ENCODE data around the gene PNPLA4.

PNPLA4 gene, protein sequence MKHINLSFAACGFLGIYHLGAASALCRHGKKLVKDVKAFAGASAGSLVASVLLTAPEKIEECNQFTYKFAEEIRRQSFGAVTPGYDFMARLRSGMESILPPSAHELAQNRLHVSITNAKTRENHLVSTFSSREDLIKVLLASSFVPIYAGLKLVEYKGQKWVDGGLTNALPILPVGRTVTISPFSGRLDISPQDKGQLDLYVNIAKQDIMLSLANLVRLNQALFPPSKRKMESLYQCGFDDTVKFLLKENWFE

DNA sequence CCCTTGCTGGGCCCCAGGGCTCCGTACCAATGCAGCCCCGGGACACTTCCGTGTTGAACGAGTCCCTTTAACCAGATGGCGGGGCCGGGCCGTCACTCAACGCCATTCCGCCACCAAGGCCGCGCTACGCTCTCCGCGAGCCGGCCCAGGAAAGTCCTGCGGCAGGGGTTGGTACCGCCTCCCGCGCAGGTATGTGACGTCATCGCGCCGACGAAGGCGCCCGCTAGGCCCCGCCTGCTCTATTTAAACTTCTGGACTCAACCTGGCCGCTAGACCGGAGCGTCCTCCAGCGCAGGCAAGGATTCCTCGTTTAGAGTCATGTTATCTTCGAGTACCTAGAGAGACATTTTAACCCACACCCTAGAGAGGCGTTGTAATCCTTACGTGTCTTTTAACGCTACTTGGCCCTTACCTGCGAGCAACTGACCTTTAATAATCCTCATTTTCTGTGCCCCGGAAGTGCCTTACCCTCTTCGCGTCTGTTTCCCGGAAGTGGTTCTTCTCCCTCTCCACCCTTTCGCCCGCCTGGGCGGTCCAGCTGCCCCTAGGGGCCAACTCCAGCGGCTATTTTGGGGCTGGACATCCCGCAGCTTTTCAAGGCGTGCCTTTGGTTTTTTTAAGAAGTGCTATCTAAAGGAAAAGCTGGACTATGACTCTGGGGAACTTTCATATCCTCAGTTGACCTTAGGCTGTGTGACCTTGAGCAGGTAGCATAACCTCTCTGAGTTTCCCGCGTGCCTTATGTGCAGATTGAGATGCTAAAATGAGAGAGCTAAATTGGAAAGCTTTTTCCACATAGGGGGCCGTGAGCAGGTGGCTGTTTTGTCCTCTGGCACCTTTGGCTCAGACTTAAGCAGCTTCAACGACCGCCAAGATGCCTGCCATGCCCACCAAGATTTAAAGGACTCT is at the start of gene PNPLA4:
Gene PNPLA4, minus strand, starts transcription at position 155 of the 909 bp plus-strand sequence. CDS start 1,294 bp downstream, outside the sequence.
- DNase-seq = peak; percentile 84 to 90

DNA sequence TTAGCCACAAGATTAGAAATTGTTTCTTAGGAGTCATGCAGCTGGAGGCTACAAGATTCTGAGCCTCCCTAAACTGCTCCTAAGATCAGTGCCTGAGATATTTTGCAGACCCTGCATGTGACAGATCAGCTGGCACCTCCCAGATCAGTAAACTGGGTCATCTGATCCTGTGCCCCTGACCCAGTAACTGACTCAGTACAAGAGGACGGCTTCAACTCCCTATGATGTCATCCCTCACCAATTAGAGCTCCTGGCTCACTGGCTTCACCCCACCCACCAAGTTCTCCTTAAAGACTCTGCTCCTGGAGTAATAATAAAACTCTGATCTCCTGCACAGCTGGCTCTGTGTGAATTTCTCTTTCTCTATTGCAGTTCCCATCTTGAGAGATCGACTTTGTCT is 45.4 kb upstream of the PNPLA4 start:
- DNase-seq = no peak

DNA sequence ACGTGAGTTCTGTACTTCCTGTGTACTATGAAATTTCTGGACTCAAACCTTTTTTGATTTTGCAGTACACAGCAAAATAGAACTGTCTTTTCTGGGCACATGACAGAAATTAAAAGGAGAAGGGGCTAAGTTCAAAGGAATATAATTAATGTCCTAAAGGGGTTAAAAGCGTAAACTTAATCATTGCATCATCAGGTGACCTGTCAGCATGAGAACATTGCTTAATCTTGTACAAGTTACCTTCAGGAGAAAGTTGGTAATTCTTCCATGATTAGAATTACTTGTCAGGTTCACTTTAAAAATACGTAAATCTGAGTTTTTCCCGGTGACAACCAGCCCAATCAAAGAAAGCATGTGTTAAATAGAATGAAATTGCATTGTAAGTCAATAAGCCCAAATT is 43.2 kb upstream of the PNPLA4 start:
- no peak for DNase-seq

DNA sequence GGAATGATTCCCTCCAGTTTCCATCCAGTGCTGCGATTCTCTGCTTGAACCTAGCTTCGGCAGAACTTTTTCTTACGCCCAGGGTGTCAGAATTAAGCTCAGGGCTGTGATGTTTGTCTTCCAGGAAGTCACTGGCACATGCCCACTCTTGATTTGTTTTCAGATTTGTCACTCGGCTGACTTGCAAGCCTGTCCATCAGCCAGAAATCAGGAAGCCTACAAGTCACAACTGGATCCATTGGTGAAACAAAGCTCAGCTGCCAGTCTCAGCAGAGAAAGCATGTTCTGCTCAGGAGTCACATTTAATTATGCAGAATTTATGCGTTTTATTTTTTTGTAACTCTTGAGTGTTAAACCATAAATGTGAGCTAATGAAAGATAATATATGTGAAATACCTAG is 38.2 kb upstream of the PNPLA4 start:
- peak in 1 of 2 experiments; percentile 0 for DNase-seq

DNA sequence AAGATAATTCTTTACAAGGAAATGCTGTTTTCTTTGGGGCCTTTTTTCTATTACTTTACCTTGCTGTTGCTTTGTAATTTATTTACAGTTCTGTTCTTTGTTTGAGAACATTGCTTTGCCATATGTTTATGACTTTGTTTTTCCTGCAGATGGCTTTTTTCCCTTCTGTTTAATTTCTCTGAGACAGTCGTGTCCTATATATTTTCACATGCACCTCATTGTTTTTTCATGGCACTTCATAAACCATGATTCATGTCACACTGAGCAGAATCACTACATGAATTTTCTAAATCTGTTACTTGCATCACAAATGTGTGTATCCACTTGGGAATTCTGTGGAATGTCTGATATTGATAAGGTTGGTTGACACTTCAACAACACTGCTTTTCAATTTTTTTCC is 33.0 kb upstream of the PNPLA4 start:
- DNase-seq = no peak

DNA sequence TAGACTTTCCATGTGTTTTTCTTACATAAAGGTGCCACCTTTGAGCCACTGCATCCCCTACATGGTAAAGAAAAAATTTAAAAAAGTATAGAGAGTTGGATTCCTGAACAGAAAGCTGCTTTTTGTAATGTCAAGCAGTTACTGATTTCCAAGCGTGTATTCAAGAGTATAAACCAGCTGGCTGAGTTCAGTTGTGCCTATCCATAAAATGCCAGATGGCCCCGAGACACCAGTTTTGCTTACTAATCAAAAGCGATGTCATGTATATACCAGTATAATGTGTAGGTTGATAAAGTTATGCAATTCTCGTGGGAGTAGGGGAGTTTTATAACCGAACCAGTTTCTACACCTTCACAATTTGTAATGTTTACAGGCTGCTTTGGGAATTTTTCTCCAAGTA is 26.2 kb upstream of the PNPLA4 start:
- DNase-seq = no peak

DNA sequence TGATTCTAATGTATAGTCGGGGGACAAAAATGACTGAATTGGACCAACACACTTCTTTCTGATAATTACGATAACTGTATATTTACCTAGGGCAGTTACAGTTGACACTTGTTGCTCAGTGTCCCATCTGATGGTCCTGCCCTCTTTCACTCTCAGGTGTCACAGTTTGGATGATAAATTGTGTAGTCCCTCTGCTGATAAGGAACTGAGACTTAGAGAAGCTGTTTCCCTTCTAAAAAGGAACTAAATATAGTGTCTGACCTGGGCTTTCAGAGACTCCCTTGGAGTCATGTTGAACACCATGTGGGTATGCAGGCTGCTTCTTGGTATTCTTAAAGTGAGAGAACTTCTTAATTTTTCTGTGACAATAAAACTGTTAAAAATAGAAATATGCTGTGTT is 23.7 kb upstream of the PNPLA4 start:
- DNase-seq = no peak

DNA sequence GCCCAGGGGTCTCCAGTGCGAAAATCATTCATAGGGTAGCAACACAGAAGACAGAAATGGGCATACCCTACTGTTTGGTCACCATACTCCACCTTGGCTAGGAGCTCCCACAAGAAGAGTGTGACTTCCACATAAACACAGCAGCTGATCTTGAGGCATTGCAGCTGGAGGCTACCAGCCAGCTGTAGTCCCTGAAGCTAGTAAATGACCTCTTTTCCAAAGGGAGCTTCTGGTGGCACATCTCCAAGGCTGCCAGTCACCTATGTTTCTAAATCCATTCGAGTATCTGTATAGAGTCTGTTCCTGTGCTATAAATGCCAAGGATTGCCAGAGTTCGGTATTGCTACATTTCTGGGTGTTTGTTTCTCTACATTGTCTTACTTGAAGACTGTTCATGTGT is 21.3 kb upstream of the PNPLA4 start:
- DNase-seq = no peak

DNA sequence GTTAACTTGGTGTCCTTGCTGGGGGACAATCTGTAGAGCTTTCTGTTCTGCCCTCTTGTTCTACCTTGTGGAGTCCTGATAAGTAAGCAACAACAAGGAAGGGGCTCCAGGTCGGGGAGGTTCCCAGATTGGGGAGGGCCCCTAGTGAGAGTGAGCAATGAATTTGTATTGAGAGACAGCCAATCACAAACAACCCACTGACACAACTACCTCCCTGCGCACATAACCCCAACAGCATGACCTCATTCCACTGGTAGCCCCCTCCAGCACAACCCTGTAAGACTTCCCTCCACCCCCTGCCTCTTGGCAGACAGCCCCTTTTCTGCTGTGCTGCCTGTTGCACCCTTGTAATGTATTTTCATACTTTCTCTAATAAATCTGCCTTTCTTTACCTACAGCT is 19.7 kb upstream of the PNPLA4 start:
- no peak for DNase-seq

DNA sequence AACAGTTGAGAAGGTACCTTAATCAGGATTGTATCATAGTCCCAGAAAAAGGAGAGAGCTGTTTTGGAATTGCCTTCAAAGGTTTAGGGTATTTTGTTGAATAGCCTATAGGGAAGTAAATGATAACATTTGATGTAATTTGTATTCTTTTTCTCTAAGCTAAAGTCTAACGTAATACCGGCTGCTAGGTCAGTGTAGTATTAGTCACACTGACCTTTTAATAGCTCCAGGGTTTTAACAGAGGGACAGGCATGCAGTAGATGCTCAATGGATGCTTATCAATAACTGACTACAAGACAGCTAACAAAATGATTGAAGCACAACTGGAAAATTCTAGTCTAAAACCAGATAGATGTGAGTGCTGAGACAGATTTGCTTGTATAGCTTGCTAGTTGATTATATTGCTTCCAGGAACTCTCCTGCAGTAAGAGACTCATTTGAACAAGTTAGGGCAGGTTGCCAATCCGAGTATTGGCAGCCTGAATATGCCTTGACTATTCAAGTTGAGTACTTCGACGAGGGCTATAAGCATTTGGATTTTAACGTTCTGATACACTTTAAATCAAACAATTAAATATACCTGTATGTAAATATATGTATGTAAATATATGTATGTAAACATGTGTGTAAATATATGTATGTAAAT is 16.5 kb upstream of the PNPLA4 start:
- no peak for DNase-seq

DNA sequence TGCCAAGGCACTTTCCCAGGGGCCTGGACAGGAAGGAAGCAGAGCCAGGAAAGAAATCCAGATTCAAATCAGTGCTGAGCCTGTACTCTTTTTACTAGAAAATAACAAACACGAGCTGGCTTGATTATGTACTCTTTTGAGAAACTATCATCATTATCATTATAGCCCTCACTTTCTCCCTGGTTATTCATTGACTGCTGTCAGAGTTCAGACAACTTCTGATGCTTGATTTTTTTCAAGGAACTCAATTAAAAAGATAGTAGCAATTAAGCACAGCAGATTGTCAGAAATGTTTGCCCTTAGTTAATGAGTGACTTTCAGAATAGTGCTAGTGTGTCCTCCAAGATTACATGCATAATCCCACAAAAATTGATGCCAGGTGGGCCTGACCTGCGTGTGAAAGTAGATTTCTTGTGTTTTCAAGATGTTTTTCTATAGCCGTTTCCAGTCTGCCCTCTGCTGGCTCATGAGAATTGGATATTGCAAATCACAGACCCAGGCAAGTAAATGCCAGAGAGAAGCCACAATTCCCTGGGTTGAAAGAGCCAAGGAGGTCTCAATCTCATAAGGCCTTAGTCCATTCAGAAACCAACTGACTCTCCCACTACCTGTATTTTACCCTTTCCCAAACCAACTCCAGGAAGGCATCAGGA is 14.3 kb upstream of the PNPLA4 start:
- DNase-seq = peak; percentile 15 to 21

DNA sequence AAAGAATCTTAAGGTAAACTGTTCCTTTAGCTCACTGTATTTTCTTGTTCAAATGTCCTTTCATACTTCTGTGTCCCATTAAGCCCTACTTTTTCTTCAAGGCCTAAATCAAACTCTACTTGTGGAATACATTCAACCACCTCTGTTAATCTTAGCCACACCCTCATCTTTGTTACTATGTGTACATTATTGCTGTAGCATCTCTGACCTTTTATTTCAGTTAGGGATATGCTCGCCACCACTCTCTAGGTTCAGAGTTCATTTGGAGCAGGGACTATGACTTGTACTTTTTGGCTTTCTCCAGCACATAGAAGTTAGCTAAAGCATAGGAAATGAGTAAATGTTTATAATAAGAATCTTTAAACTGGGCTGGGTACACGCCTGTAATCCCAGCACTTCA is 6.8 kb upstream of the PNPLA4 start:
- DNase-seq = no peak

DNA sequence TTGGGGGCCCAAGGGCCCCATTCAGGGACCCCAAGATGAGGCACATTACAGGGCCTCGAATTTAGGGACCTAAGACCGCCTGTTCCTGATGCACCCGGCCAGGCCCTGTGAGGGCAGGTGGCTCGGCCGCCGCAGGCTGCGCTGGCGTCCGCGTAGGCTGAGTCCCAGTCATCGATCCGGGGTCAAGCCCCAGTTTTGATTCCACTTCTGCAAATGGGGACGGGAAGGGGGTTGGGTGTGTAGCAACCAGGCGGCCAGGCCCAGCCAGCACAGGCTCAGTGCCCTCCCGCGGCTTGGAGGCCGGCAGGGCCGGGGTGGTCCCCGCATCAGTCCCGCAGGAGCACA is 327 bp downstream of the PNPLA4 start:
- no peak for DNase-seq

DNA sequence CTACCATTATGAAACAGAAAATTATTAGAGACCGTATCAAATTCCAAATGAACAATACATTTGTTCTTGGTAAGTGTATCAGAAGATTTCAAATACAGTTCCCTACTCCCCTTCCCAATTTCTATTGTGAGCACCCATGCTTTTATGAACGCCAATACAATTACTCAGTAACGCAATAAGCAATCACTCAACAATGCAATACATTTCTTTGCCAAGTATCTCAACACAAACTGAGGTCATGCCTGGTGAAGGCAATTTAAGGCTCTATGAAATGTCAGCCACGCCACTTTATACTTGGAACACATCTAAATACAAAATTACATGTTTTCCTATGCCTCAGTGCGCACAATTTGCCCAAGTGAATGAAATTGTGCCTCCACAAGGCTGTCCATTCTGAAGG is 712 bp downstream of the PNPLA4 start:
- peak in 1 of 2 experiments; percentile 27 for DNase-seq

DNA sequence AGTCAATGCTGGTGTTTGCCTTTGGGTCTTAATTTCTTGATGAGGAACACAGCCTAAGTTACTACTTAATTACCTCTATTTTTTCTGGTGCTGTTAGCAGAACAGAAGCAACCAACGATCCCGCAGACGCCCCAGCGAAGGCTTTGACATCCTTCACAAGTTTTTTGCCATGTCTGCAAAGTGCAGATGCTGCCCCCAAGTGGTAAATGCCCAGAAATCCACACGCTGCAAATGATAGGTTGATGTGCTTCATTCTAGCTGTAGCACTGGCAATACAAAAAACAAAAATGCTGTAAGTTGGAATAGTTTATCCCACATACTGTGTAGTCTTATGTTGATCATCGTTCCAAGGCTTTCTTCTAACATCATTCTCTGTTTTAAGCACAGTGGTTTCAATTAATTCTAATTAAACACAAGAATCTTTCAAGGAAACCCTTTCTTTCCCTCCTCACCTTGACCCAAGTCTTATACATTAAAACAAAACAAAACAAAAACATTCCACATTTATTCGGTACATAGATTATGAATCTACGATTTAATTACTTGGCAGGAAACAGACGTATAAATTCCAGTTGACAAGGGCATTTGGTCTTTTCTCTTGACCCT is 1.2 kb downstream of the PNPLA4 start:
- peak; percentile 70 to 77 for DNase-seq

DNA sequence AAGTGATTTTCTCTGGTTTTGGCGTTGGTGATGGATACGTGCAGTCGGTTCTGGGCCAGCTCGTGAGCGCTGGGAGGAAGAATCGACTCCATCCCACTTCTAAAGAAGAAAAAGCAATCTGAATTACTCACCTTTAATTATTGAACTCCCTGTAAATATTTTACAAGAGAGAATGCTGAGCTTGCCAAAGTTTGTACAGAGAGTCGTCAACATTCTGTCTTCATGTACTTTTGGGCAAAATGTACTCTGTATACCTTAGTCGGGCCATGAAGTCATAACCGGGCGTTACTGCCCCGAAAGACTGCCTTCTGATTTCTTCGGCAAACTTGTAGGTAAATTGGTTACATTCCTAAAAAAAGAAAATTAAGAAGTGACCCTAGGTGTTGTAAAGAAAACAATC is 5.5 kb downstream of the PNPLA4 start:
- no peak for DNase-seq

DNA sequence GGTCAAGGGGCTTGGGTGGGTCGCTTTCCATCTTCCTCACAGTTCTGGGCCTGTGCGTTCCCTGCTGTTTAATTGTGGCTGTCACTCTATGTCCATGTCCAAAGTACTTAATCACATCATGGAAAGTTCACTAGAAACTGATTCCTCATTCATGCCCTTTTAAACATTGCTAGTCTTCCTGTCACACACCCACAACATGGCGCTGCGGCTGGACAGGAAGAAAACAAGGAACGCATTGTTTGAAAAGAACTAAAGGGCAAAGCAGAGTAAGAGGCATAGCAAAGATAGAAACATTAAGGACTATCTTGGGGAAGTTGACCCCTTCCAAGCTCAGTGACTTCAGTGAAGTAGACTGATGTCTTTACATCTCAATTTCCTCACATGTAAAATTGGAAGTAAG is 18.4 kb downstream of the PNPLA4 start:
- no peak for DNase-seq

DNA sequence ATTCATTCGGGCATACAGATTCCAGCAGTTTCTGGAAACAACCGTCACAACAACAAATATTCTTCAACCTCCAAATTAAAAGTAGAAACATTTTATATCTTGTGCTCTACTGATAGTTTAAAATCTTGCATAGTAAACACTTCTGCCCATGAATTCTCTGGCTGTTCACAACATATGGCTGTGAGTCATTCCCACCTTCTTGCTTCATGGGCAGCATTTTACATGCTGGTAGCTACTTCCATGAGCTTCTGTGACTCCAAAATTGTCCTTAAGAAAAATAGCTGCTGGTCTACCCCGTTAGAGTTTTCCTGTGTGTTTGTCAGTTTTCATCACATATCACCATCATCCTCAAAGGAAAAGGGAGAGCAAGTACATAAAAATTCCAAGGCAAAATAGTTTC is 22.7 kb downstream of the PNPLA4 start:
- DNase-seq = no peak

DNA sequence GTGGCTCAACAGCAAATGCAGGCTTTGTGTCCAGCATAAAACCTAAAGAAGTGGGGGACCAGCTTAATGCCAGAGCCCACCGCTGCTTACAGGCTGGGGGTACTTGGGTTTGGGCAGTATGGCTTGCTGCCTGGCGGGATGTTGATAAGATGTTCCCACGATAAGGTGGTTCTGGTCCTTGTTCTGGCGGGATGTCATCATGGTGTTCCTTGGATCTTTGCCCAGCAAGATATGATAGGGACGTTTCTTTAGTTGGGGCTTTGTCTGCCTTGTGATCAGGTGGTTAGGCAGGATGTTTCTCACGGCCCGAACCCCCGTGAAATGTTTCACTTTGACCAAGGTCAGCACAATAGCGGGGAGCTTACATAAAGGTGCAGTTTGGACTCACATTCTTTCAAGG is 35.3 kb downstream of the PNPLA4 start:
- DNase-seq = no peak

DNA sequence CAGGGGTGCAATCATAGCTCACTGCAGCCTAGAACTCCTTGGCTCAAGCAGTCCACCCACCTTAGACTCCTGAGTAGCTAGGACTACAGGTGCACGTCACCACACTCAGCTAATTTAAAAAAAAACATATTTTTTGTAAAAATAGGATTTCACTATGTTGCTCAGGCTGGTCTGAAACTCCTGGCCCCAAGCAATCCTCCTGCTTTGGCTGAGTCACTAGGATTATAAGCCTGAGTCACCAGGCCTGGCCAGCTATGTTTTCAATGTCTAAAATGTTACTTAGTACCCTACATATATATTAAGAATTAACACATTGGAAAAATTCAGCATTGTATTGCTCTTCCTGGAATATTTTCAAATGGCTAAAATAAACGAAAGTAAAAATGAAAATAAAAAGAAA is 37.5 kb downstream of the PNPLA4 start:
- no peak for DNase-seq

DNA sequence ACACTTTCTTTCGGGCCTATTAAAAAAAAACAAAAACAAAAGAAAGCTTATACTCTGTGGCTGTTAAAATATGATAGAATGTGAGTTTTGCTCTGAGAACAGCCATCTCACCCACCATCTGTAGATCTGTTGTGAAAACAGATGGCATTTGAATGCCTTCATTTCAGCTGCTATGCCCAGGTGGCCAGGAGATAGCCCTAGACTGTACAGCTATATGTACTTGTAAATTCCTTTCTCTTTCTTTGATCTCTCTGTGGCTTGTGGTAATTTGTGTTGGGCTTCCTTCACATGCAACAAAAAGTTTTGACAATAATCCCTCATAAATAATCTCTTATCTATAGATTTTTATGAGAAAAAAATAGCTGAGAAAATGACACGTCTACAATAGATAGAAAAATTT is 38.1 kb downstream of the PNPLA4 start:
- DNase-seq = no peak

DNA sequence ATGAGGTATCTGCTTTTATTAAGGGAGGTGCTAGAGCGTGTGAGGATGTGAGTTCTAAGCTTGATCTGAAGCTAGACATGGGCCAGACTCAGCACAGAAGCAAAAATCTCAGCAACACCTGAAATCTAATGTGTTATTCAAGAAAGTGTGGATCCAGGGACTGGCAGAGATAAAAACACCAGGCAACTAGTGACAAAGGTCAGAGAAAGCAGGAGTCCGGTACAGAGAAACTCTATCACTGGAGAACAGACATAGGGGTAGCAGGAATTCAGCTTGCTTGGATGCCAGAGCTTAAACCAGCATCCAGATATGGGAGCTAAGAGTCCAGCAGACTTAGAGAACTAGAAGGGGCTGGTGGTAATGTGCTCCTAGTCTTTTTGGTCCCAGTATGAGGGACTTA is 50.3 kb downstream of the PNPLA4 start:
- no peak for DNase-seq

DNA sequence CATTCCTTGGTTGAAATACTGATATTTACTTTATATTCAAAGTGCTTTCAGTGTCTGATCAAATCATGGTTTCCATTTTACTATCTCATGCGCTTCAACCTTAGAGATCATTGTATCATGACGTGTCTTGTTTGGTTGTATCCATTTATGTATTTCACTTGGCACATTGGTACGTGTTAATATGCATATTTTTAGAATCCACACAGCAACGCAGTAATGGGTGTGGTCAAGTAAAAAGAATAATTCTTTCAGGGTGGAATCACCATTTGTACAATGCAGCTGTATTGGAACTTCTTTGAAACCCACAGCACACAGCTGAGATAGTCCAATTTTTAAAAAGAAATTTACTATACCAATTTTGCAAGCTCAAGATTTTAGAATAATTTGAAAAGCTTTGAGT is 55.2 kb downstream of the PNPLA4 start:
- no peak for DNase-seq
